GM12872 (cell line): ENCODE measurements around the gene ADGRG1.

Experiments
- TF ChIP-seq, protein P1 (sequence below): IDR thresholded peaks from 3 replicates; pipeline ENCODE4 v1.5.1; 2011; ENCODE audit warnings: low read depth, mild to moderate bottlenecking, low read length, moderate library complexity; ENCODE audit not compliant: insufficient read depth

ADGRG1 gene

DNA sequence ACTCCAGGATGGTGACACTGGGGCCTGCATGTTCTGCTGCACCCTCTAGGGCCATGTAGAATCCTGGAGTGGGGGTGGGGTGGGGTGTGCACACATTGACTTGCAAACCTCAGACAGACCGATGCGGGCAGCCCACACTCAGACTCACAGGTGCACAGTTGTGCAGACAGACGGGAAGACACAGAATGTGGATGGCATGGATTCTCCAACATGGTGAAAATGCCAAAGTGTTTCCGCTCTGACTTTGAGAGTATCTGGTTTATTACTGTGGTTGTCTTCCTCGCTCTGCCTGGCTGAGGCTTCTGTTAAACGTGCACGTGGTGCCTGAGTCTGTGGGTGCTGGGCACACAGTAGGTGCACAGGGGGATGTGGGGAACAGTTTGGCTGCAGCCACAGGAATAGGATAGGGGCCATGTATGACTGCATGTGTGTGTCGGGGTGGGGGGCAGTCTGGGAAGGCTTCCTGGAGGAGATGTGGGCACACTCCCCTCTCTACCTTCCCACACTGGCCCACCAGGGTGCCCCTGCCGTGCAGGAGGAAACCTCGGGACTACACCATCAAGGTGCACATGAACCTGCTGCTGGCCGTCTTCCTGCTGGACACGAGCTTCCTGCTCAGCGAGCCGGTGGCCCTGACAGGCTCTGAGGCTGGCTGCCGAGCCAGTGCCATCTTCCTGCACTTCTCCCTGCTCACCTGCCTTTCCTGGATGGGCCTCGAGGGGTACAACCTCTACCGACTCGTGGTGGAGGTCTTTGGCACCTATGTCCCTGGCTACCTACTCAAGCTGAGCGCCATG, 30.6 kb downstream of the ADGRG1 start:
- TF ChIP-seq, protein P1, sequence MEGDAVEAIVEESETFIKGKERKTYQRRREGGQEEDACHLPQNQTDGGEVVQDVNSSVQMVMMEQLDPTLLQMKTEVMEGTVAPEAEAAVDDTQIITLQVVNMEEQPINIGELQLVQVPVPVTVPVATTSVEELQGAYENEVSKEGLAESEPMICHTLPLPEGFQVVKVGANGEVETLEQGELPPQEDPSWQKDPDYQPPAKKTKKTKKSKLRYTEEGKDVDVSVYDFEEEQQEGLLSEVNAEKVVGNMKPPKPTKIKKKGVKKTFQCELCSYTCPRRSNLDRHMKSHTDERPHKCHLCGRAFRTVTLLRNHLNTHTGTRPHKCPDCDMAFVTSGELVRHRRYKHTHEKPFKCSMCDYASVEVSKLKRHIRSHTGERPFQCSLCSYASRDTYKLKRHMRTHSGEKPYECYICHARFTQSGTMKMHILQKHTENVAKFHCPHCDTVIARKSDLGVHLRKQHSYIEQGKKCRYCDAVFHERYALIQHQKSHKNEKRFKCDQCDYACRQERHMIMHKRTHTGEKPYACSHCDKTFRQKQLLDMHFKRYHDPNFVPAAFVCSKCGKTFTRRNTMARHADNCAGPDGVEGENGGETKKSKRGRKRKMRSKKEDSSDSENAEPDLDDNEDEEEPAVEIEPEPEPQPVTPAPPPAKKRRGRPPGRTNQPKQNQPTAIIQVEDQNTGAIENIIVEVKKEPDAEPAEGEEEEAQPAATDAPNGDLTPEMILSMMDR = no peak

DNA sequence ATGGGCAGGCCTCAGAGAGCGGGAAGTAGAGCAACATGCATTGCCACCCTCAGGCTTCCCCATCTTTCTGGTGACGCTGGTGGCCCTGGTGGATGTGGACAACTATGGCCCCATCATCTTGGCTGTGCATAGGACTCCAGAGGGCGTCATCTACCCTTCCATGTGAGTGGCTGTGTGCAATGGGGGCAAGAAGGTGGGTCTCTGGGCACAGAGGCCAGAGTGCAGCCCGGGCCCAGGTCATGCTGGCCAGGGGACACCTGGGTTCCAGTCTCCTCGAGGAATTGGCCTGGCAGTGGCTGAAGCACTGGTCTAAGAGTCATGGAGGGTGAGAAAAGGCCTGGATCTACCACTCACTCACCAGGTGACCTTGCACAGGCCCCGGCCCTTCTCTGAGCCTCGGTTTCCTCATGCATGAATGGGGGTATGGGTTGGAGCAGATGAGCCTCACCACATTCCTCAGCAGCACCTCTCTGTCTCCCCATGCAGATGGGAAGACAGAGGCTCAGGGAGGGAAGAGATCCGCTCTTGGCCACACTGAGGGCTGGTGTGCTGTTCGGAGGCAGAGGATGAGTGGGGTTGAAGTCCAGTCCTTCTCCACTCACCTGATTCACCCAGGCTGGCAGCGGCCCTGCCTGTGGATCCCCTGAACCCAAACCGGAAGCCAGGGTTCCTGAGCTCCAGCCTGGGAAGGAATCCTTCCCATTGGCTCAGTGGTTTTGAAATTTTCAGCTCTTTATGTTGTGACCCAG, 32.5 kb downstream of the ADGRG1 start:
- TF ChIP-seq, protein P1 = no peak

GRCh38 chr16:57661510-57661909, 33.1 kb downstream of the ADGRG1 start:
- TF ChIP-seq, protein P1 = no peak

GRCh38 chr16:57661936-57662906, 33.8 kb downstream of the ADGRG1 start:
- TF ChIP-seq, protein P1 = no peak

GRCh38 chr16:57663436-57663835, 35.0 kb downstream of the ADGRG1 start:
- TF ChIP-seq, protein P1 = no peak

- TF ChIP-seq, protein P1 = no peak
Measured at GRCh38 chr16:57663917-57664661, 35.7 kb downstream of the ADGRG1 start.

GRCh38 chr16:57664662-57665025, 36.2 kb downstream of the ADGRG1 start:
- TF ChIP-seq, protein P1 = no peak
